Activated CD4-positive, alpha-beta T cell treated with anti-CD3 and anti-CD28 coated beads for 4 hours (primary cell): ENCODE data around the gene SPEM1.

ENCODE experiments used
- DNase-seq, 2 donors: peaks; one replicate each; pipeline ENCODE4 v3.0.0-alpha.2; 2020

The SPEM1 gene

DNA sequence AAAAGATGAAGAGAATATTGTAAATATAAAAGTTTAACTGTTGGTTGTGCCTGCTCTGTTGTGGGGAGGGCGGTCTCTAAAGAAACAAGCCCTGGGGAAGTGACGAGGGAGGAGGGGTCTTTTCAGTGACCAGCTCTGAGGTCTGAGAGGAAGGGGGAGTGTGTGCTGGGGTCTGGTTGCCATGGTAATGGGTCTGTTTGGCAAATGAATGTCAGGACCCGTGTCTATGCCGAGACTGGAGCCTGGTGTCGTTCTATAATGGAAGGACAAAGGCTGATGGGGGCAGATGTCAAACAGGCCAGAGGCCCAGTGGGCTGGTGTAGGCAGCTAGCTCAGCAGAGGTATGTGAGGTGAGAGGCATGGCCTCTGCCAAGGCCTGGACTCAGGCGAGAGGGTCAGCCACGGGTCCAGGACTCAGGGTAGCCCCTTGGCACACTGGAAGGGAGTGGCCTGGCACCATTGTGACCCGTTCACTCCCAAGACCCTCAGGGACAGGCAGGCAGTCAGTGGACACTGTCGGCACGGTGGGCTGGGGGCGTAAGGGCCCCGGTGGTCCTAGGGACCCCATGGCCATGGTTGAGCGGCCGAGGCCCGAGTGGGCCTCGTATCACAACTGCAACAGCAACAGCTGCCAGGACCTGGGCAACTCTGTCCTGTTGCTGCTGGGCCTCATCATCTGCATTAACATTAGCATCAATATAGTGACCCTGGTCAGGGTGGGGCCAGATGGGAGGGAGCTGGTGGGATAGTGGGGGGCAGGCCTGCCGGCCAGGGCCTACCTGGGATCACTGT is at the start of gene SPEM1:
Gene SPEM1 (plus strand): TSS at position 506 of the 792 bp plus-strand sequence. CDS start 61 bp downstream, at position 567.
- no peak for DNase-seq

GRCh38 chr17:7370853-7371252 is 49.3 kb upstream of the SPEM1 start:
- no peak for DNase-seq

GRCh38 chr17:7374353-7374752 is 45.8 kb upstream of the SPEM1 start:
- DNase-seq = no peak

DNA sequence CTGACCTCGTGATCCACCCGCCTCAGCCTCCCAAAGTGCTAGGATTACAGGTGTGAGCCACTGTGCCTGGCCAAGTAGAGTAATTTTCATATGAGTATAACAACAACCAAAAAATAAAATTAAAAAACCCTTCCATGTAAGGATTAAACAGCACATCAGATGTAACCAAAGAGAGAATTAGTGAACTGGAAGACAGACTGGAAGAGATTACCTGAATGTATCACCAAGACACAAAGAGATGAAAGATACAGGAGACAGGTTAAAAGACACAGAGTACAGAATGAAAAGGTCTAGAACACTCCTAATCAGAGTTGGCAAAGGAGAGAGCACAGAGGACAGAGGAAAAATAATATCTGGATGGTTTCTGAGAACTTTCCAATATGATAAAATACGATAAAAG is 41.0 kb upstream of the SPEM1 start:
- no peak for DNase-seq

GRCh38 chr17:7380321-7380720 is 39.8 kb upstream of the SPEM1 start:
- DNase-seq = no peak

DNA sequence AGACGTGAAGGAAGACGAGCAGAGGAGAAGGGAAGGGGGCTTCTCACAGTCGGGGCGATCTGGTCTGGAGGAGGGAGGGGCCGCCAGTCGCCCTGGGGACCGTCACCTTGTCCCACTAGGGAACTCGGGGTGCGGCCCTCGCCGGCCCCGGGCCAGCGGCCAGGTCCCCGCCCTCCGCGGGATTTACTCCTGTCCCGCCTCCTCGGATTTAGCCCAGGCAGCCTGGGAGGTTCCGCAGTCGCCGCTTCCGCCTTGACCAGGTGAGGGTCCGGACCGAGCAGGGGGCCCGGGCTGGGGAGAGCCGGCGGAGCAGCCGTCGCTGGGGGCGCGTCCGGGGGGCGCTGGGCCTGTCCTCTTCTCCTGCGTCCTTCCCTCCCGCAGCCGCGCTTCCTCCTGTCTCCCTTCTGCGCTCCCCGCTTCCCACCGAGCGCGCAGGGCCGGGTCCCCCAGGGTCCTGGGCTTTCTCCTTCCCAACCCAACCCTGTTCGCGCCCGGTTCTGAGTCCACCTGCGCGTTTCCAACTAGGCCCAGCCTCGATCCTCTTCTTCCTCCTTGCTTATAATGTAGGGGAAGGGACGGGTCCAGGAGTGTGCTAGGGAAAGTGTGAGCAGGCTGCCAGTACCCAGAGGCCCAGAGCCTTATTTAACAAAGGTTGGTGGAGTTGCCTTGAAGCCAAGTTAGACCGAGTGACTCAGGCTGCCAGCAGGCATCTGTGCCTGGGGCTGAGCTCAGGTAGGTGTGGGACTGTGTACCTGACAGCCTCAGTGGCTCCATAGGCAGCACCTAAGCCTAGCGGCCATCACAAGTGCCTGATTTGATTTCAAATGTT is 39.1 kb upstream of the SPEM1 start, which contains the start of gene TNK1:
Gene TNK1 (plus strand): TSS at position 235 of the 829 bp plus-strand sequence. CDS start 1,838 bp downstream, outside the sequence.
- DNase-seq = no peak

- DNase-seq = no peak
These were observed 37.2 kb upstream of the SPEM1 start for GRCh38 chr17:7382901-7383300.

GRCh38 chr17:7383371-7383741 is 36.8 kb upstream of the SPEM1 start:
- no peak for DNase-seq

DNA sequence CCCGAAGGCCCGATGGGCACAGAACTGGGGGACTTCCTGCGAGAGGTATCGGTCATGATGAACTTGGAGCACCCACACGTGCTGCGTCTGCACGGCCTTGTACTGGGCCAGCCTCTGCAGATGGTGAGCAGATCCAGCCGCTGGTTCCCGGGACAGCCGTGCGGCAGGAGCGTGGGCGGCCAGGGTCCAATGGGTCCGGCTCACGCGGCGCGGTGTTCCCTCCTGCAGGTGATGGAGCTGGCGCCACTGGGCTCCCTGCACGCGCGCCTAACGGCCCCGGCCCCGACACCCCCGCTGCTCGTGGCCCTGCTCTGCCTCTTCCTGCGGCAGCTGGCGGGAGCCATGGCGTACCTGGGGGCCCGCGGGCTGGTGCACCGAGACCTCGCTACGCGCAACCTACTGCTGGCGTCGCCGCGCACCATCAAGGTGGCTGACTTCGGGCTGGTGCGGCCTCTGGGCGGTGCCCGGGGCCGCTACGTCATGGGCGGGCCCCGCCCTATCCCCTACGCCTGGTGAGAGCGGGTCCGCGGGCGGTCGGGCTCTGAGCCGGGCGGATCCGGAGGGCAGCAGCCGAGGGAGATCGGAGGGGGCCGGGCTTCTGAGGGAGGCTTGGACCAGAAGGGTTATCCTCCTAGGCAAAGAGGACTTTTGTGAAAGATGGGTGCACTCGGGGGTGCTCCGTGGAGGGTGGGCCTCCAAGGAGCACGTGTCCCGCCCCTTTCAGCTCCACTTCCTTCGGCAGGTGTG is 36.2 kb upstream of the SPEM1 start:
- DNase-seq = peak; percentile 74 to 75

- no peak for DNase-seq
These were observed 35.5 kb upstream of the SPEM1 start for GRCh38 chr17:7384489-7385081.

GRCh38 chr17:7388856-7389255 is 31.3 kb upstream of the SPEM1 start:
- no peak for DNase-seq

- no peak for DNase-seq
These were observed 29.9 kb upstream of the SPEM1 start for GRCh38 chr17:7389924-7390910.

DNA sequence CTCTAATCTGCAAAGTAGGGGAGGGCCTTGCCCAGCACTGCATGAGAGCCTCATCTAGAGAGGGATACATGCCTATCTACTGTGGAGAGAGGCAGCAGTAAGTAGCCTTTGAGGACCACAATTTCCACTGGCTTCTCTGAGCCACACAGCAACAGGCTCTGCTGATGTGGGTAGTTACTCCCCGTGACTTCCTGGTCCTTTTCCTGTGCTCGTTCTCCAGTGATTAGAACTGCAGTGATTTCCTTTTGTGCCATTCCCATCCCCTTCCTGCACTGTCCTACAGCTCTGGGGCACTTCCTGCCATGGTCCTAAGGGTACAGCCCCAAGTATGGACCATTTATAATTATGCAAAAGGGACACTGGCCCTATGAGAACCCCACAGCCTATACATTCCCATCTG is 28.8 kb upstream of the SPEM1 start:
- DNase-seq = no peak

DNA sequence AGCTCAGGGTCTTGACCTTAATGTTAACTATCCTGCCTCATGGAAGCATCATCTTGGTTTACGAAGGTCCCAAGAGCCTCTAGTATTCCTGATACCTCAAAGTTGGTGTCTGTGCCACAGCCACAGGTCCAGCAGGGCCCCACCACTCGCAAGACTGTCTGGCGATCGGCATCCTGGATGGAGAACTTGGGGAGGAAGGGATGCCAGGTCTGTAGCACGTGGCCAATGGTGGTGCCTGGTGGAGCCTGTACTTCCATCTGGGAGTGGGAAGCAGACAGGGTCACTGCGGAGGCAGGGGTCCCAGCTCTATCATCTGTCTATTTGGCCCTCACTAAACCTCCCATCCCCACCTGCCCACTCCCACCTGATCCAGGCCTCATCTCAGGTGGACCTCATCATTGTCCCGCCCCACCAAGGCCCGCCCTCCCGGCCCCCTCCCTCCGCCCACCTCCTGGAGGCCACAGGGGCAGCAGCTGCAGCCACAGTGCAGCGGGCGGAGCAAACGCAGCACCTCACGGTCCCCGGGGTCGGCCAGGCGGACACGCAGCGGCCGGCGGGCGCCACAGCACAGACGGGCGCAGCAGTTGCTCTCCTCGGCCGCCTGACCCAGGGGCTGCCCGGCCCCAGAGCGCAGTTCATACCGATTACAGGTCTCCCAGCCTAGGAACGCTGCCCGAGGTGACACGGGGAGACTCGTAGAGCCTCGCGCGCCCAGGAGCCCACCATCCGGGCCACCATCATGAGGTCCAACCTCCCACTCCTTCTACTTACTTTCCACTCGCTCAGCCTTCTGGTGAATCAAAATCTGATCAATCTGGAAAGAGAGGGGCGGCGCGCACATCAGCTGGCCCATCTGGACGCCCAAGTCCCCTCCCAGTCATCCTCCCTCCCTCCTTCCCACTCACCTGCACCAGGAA is 27.2 kb upstream of the SPEM1 start:
- no peak for DNase-seq

DNA sequence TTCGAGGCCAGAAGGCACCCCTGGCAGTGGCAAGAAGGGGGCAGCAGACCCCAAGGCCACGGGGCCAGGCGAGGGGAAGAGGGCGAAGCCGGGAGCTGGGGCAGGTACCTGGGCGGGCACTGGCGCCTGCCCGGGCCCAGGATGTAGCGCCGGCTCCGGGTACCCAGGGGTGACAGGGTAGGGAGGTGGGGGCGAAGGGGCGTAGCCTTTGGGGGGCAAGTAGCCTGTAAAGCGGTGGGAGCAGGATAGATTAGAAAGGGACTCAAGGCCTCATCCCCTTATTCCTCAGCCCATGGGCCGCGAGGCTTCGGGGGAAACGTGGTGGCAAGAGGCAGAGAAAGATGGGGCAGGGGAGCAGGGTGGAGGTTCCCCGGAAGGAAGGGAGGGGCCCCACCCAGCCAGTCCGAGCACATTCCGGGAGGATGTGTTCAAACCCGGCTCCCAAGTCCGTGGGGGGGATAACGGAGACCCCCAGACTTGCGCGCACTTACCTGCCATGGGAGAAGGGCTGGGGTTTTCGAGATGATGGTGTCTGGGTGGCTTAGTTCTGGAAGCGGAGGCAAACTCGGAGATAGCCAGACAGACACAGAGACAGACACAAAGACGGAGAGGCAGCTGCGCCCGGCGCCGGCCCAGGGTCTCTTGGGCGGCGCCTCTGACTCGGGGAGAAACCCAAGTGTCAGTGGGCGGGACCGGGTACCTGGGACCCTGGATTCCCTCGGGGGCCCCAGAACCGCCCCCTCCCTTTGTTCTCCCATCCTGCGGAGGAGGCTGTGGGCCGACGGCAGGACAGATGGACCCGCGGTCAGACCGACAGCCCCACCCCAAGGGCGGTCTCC is 26.3 kb upstream of the SPEM1 start:
- peak; percentile 64 to 72 for DNase-seq

- peak; percentile 79 to 80 for DNase-seq
These were observed 25.5 kb upstream of the SPEM1 start, which contains the start of gene PLSCR3 for GRCh38 chr17:7394452-7395191. TSS of gene PLSCR3 (minus strand) at chr17:7394525. CDS start at chr17:7394110, 415 bp downstream.

DNA sequence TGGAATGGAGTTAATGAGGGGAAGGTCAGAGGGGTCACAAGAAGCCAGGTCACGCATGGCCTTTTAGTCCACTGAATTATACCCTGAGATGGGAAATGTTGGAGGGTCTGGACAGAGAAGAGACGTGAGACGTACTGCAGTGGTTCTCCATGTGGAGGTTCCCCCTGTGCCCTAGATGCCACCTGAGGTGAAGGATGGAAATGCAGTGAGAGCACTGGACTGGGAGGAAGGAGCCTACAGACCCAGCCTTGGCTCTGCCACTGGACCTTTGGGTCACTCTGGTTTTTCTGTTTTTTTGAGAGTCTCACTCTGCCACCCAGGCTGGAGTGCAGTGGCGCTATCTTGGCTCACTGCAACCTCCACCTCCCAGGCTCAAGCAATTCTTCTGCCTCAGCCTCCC is 24.0 kb upstream of the SPEM1 start:
- no peak for DNase-seq

- no peak for DNase-seq
These were observed 21.5 kb upstream of the SPEM1 start for GRCh38 chr17:7398612-7399011.
